22Rv1 (cell line): Measurements from ENCODE around the gene GM2A.
A peak's percentile ranks its signal among the peaks of the same experiment; 100 is the strongest.

Experiments
- H3K27ac ChIP-seq: fragments of 450-650 bp; 2 replicates; pipeline ENCODE4 v1.5.1; 2017
- CTCF ChIP-seq: fragments of 450-650 bp; IDR thresholded peaks from 2 replicates; pipeline ENCODE4 v1.5.1; 2017; ENCODE audit warnings: mild to moderate bottlenecking
- ZFX ChIP-seq: fragments of 450-650 bp; IDR thresholded peaks from 2 replicates; pipeline ENCODE4 v1.6.1; 2017; ENCODE audit warnings: antibody characterized with exemption, borderline replicate concordance

The GM2A gene

DNA sequence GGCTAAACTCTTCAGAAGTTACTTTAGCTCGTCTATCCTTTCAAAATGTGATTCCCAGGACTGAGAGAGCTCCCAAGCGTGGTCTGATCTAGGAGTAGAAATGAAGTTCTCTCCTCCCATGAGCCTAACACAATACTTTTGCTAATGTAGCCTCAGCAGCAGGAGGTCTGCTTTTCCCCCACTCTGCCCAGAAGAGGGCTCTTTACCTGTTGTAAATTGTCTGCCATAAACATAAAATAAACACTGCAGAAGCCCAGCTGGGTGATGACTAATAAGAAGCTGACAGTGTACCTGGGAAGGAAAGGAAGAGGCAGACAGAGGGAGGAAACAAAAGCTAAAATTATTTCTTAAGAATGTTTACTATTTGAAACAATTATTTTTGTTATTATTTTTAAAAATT lies 35.2 kb downstream of the GM2A start:
- peak; percentile 26; the same call in 1 of the 2 replicates for TF ChIP-seq CTCF
- no peak for TF ChIP-seq ZFX
- H3K27ac ChIP-seq = no peak overlapping the region

DNA sequence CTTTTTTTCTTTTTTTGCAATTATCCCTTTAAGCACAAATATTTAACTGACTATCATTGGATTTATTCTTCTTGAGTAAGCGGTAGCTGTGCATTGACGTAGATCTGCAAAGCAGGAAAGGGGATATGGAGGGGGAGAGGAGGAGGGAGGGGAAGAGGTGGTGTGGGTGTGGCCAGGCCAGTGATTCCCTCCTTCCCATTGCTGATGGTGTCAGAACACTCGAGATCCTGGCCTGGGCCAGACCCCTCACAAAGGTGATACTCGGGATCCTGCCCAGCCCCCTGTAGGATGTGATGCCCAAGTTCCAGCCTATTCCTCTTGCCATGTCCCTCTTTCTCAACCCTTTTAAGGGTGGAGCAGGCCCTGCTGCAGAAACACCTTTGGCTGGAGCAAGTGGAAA lies 40.6 kb downstream of the GM2A start:
- no peak overlapping the region for H3K27ac ChIP-seq
- TF ChIP-seq ZFX = no peak

DNA sequence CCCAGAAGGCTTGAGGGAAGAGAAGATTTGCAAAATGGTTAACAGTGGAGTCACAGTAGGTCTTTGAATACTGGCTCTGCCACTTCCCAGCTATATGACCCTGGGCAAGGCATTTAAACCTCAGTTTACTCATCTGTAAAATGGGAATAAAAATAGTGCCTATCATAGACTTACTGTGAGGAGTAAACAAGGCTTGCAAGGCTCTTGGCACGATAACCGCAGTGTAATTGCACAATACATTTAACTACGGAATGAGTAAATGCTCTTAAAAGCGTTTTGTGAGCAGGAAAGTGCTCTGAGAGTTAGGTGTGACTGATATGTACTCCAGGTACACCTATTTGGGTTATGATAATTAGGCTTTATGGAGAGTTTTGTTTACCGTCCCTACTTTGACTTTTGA lies 42.2 kb downstream of the GM2A start:
- TF ChIP-seq ZFX (no peak), CTCF (no peak)
- no peak overlapping the region for H3K27ac ChIP-seq

DNA sequence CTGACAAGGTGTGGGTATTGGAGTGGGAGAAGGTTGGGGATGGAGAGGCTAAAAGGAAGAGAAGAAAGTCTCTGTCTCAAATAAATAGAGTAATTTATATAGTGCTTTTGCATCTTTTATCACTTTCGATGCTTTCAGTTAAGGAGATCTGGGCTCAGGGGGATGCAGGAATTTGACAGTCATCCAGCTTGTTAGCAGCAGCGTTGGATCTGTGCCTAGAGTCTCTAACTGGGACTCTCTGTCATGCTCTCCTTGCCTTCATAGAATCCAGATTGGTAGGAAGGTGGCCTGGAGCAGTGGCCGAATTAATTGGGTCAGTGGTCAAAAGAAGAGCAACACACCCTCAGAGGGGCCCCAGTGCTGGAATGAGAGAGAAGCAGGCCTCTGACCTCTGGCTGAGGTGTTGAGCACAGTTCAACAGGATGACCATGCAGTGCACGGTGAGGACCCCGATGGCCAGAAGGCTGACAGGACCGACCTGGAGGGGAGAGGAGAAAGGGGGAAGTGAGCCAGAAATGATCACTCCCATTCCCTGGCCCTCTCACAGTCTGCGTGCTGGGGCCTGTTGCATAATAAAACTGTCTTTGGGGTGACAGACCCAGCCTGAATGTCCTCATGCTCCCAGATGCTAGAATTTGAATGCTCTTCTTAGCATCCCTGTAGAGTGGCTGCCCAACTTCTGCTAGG lies 42.9 kb downstream of the GM2A start:
- H3K27ac ChIP-seq = no peak overlapping the region
- TF ChIP-seq CTCF = no peak

GRCh38 chr5:151296478-151296830 lies 43.5 kb downstream of the GM2A start:
- no peak for TF ChIP-seq CTCF
- TF ChIP-seq ZFX = no peak

DNA sequence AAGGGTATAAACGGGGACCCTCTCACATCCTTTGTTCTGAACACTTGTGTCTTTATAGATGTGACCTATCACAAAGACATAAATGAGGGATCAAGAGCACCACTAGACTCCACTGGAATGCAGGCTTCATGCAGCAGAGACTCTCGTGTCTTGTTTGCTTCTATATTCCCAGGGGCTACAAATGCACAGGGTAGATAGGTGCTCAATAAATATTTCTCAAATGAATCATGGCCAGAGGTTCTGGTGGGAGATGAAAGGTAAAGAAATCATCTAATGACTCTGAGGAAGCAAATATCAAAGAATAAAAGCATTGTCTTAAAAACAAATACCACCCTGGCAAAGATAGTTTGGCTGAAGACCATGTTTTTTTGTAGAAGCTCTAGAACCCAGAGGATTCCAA lies 44.0 kb downstream of the GM2A start:
- TF ChIP-seq ZFX = no peak
- TF ChIP-seq CTCF = no peak
- no peak overlapping the region for H3K27ac ChIP-seq

More at GRCh38 chr5:151296478-151296830, 43.5 kb downstream of the GM2A start:
- no peak overlapping the region for H3K27ac ChIP-seq

GRCh38 chr5:151298063-151298855 lies 45.3 kb downstream of the GM2A start:
- H3K27ac ChIP-seq = no peak overlapping the region
- TF ChIP-seq ZFX = no peak
- TF ChIP-seq CTCF = peak; percentile 67
